Tibial nerve (tissue), 4 donors: ENCODE data around the gene ZNF79.

Experiments used
- CTCF ChIP-seq, 5 experiments: fragments of 200-600 bp in 3 of 5; fragments of 450-650 bp in 2 of 5; sonication (generic) in 3 of 5; IDR thresholded peaks; one replicate each; pipeline ENCODE4 v1.5.1; 2016 to 2019; ENCODE audit warnings: antibody characterized with exemption in 5 of 5, mild to moderate bottlenecking in 3 of 5, moderate library complexity in 2 of 5
- EP300 ChIP-seq, 2 donors: sonication (generic); formaldehyde crosslinking; IDR thresholded peaks; one replicate each; pipeline ENCODE4 v1.6.1; 2017; ENCODE audit warnings: antibody characterized with exemption in 2 of 2, mild to moderate bottlenecking in 1 of 2
- POLR2A ChIP-seq, 2 donors: fragments of 450-650 bp; IDR thresholded peaks; one replicate each; pipeline ENCODE4 v1.6.1; 2017; ENCODE audit warnings: antibody characterized with exemption in 2 of 2, mild to moderate bottlenecking in 2 of 2, moderate library complexity in 2 of 2

GRCh38 chr9:127451608-127451857 is 27.4 kb downstream of the ZNF79 start:
- TF ChIP-seq CTCF (IDR thresholded peaks at IDR 0.05) (no peak), POLR2A (IDR thresholded peaks at IDR 0.05) (no peak), EP300 (IDR thresholded peaks at IDR 0.05) (no peak)
